Heart left ventricle (tissue), 13 donors: ENCODE measurements around the gene TOPAZ1.

Experiments
- POLR2A ChIP-seq, 2 donors: fragments of 450-650 bp; IDR thresholded peaks; one replicate each; pipeline ENCODE4 v1.6.1; 2017; ENCODE audit warnings: antibody characterized with exemption in 2 of 2, mild to moderate bottlenecking in 2 of 2, moderate library complexity in 2 of 2
- TF ChIP-seq, protein P1 (sequence below), 12 donors: fragments of 200-600 bp; sonication (generic) in 4 of 12; IDR thresholded peaks; one replicate each; pipeline versions ENCODE4 v1.5.0 to v1.8.0; 2018 to 2022; ENCODE audit warnings: antibody characterized with exemption in 12 of 12, mild to moderate bottlenecking in 5 of 12
- donor health status: ischemic (EF 13 %, LVEDD 7.1; RV severe dilation, severe dysfunction).
- donor health status: DM: no; HTN: yes; CAD: no.
- donor health status: DM: no; HTN: no; CAD: no.
- donor health status: ischemic (EF 25% LVEDD 6.9; RV normal size, moderate dysfunction).
- donor health status: ischemic (EF 25% LVEDD 5.7; RV mildly dilated, moderate dysfunction).
- donor health status: ischemic (EF 35%, LVEDD 5.7; RV mildly dilated, moderate dysfunction).
- donor health status: nonischemic (EF 11% LVEDD 7.7; RV severe dilation, severe dysfunction).
- donor health status: DM: yes; HTN: yes; CAD: no.
- donor health status: PGD.
- donor health status: ischemic (EF 29% LVEDD 5.4; RV normal size, mild dysfunction).
- donor health status: nonischemic (EF 23%, LVEDD 6.1; RV moderate dilation, normal function).

DNA sequence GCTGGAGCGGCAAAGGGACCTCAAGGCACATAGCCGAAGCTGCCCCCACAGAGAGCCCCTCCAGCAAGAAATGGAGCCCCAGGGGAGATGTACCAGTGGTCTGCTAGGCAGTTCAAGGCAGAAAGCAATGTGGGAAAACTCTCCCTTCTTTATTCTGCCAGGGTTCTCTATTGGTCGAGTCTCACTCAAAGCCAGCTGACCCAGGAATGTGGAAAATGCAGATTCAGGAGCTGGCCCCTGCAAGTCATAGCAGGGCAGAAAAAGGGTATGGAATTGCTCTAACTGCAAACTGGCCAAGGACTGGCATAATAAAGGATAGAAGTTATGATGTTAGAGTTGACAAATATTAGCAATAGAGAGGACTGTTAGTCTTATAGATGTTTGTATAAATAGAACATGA lies 4.0 kb upstream of the TOPAZ1 start:
- TF ChIP-seq, protein P1, sequence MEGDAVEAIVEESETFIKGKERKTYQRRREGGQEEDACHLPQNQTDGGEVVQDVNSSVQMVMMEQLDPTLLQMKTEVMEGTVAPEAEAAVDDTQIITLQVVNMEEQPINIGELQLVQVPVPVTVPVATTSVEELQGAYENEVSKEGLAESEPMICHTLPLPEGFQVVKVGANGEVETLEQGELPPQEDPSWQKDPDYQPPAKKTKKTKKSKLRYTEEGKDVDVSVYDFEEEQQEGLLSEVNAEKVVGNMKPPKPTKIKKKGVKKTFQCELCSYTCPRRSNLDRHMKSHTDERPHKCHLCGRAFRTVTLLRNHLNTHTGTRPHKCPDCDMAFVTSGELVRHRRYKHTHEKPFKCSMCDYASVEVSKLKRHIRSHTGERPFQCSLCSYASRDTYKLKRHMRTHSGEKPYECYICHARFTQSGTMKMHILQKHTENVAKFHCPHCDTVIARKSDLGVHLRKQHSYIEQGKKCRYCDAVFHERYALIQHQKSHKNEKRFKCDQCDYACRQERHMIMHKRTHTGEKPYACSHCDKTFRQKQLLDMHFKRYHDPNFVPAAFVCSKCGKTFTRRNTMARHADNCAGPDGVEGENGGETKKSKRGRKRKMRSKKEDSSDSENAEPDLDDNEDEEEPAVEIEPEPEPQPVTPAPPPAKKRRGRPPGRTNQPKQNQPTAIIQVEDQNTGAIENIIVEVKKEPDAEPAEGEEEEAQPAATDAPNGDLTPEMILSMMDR (IDR thresholded peaks at IDR 0.05): no peak
- no peak for TF ChIP-seq POLR2A (IDR thresholded peaks at IDR 0.05)
